ENCODE results near the gene EIF4E.
A peak's percentile ranks its signal among the peaks of the same experiment; 100 is the strongest.
"Not testable (repeated sequence)": the region's sequence is repeated elsewhere in the genome, so short reads cannot be mapped to it uniquely, and the experiment has no call there.

Gene EIF4E

GRCh38 chr4:98930311-98930865 lies 1.5 kb upstream of the EIF4E start:
- DNase-seq, result no peak

DNA sequence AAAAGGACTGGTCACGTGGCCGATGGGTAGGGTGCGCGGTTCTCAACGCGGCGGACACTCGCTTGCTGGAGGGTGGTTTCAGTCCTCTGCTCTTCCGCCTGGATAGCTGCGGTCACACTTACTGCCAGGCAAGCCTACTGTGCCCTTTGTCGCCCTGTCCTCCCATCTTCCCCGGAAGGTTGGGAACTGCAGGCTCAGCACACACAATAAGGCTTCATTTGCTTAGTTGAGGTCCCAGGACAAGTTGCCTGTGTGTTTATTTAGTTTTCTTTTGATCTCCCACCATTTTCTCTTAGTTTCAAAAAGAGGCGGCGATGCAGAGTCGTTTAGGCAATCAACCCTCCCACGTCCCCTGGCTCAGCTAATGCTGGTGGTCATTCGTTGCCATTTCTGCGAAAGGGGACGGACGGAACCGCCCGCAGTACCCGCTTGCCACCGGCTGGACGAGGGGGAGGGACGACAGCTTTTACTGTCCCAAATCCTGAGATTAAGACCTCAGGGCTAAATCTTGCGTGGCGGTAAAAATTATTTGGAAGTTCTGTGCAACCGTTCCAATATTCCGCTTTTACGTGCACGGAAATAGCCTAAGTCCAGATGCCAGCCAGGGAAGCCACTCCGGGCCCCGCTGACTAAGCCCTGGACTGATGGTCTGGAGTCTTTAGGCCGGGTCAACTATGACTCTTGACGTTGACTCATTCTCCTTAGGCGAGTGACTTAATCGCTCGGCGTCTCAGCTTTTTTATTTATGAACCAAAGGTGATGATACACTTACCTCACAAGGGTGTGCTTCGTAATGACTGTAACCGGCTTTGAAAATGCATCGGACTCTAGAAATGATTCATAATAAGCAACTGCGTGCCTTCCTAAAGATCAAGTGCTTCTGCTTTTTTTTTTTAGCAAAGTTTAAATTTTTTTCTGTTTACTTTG lies 671 bp upstream of the EIF4E start:
- peak; percentile 84 for DNase-seq

DNA sequence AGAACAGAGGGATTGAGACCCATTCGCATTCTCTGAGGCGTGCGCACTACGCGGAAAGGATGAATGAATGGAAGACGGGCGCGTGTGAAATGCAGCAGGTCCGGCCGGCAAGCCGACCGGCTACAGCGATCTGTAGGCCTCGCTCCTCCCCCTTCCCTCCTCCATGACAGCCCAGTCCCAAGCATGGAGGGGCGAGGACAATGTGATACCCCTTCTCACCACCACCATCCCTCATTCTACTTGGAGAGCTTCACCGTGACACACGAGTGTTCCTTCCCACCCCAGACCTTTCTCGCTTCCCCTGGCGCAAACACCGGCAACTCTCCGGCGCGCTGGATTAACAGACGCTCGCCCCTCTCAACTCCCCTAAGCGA lies 815 bp downstream of the EIF4E start:
- peak; percentile 64 for DNase-seq

GRCh38 chr4:98926257-98926656 lies 2.7 kb downstream of the EIF4E start:
- not testable (repeated sequence) for DNase-seq

GRCh38 chr4:98921292-98921691 lies 7.6 kb downstream of the EIF4E start:
- no peak for DNase-seq

DNA sequence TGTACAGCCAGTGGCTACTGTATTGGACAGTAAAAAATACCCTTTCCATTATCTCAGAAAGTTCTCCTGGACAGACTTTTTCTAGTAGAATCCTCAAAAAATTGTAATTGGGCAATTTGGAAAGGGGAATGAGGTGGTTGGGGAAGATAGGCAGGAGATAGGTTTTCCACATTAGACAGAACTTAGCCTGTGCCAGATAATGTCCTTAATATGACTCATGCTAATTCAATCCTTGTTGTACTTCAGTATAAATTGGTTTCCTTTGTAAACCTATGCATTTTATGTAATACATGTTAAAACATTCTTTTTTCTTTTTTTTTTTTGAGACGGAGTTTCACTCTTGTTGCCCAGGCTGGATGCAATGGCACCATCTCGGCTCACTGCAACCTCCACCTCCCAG lies 8.9 kb downstream of the EIF4E start:
- DNase-seq, result no peak

- not testable (repeated sequence) for DNase-seq
These were observed 18.2 kb downstream of the EIF4E start for GRCh38 chr4:98910728-98911127.

GRCh38 chr4:98909646-98910401 lies 19.1 kb downstream of the EIF4E start:
- no peak for DNase-seq

DNA sequence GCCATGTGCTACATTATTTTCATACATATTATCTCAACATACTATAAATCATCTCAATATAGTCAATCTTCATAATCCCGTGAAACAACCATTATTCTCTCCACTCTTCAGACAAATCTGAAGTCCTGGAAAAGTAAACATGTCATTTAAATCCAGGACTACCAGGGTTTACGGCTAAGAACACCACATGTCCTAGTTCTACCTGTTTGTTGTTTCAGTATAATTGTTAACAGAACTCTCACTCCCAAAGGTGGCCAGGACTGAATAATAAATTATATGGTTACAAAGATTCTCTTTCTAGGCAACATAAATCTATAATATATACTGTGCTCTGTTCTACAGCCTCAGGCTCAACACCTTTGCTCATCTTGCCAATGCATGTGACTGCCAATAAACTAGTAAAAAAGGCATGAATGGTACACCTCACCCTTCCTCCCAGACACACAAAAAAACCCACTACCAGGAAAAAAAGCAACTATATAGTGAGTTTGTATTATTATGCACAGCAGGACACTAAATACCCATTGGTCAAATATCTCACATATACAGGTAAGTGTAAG lies 20.1 kb downstream of the EIF4E start:
- DNase-seq, result no peak

DNA sequence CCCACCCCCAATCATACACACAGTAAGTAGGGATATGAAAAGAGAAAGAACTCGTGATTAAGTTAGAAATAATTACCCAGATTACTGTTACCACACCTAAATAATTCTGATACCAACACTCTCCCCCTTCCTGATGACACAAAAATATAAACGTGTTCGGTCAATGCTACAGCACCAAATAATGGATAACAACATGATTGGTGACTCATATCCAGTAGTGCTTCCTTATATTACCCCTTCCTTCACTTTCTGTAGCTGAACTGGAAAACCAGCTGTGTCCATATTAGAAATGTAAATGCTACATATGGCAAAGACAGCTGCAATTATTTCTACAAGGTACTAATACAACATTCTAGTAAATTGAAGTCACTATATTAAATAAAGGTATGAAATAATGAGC lies 20.8 kb downstream of the EIF4E start:
- no peak for DNase-seq

DNA sequence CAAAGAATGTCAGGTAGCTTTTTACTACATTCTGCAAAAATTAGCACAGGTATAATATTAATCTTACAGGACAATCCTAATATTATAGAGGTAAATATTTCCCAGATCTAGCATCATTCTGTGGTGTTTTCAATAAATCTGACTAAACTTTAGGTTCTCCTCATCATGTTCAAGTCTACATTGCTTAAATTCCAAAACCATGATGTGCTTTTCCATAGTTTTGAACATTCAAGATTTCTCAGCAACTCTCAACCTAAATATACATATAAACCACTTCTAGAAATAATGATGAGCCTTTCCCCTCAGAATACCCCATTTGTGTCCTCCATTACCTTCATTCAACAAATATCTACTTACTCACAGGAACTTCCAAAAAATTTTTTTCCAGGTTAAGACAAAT lies 23.1 kb downstream of the EIF4E start:
- no peak for DNase-seq

DNA sequence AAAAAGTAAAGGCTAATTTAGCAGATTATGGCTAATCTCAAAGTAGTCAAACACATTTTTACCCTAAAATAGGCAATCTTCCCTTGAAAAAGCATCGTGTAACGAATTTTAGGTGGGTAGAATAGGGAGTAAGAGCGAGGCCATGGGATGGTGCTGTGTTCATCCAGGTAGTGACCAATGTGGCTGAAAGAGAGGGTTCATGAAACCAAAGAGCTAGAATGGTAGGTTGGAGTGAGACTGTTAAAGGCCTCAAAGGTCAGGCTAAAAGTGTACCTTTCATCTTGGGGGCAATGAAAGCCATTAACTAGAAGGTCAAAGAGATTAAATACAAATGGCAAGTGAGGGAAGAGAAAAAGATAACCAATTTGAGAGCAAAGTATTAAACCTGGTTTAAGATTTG lies 23.6 kb downstream of the EIF4E start:
- DNase-seq, result no peak

- no peak for DNase-seq
These were observed 25.0 kb downstream of the EIF4E start for GRCh38 chr4:98903963-98904362.

DNA sequence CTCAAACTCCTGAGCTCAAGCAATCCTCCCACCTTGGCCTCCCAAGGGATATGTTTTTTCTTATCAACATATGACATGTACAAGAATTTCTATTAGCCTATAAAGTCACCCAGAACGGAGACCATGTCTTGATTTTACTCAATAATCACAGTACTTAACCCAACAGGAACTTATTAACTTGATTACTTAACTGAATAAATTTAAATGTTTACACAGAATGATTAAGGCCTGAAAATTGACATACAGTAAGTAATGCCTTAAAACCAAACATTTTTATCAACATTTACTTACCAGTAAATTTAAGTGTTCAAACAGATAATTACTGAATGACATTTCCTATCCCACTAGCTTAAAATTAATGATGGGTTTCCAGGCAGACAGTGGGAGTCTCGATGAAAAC lies 25.4 kb downstream of the EIF4E start:
- no peak for DNase-seq

DNA sequence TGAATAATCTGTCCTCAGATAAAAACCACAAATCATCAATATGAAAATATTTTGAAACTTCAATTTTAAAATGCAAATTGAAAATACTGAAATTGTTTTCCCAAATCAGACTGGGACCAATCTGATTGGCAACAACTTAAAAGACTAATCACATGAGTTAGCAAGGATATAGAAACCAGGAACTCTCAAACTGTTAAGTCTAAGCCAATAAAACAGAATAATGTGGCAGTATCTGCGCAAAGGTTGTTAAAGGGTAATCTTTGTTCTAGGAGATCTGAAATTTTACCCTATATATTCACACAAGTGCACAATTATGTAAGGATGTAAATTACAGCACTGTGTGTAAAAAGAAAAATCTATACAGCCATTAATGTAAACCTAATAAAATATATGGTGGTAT lies 29.7 kb downstream of the EIF4E start:
- DNase-seq, result no peak

DNA sequence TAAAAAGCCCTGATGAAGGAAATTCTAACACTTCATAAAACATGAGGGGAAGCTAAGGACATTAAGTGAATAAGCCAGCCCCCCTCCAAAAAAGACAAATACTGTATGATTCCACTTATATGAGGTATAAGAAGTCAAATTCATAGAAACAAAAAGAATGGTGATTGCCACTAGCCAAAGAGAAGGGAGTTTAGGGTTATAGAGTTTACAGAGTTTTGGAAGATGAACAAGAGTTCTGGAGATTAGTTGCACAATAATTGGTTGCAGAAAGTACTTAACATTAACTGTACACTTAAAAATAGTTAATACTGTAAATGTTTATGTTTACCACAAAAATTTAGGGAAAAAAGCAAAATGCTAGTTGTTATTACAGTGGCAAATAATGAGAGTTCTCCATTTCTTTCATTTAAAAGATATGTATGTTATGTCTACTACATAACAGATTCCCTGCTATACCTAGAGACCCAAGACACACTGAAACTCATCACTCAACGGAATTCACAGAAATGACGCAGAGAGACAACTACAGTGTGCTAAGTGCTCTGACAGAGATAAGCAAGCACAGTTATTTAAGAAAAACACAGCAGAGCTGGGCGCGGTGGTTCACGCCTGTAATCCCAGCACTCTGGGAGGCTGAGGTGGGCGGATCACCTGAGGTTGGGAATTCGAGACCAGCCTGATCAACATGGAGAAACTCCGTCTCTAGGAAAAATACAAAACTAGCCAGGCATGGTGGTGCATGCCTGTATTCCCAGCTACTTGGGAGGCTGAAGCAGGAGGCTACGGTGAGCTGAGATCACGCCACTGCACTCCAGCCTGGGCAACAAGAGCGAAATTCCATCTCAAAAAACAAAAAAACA lies 37.2 kb downstream of the EIF4E start:
- no peak for DNase-seq

GRCh38 chr4:98890702-98891455 lies 38.1 kb downstream of the EIF4E start:
- no peak for DNase-seq

GRCh38 chr4:98887145-98887544 lies 41.8 kb downstream of the EIF4E start:
- DNase-seq, result no peak

- not testable (repeated sequence) for DNase-seq
These were observed 42.6 kb downstream of the EIF4E start for GRCh38 chr4:98886382-98886781.

DNA sequence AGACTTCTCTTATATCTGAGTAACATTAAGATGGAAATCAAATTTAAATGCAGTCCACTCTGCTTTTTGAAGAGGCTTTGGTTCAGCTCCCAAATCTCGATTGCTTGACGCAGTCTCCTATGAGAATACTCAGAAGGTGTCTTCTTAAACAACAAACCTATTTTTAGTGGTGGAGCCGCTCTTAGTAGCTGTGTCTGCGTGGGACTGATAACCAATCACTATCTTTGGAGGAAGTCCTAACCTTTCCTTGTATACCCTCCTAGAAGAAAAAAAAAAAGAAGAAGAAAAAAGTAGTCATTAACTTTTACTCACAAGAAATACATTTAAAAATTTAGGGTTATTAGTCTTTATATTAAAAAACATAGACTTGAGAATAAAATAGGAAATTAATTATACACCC lies 48.0 kb downstream of the EIF4E start:
- not testable (repeated sequence) for DNase-seq

GRCh38 chr4:98879515-98879914 lies 49.4 kb downstream of the EIF4E start:
- DNase-seq, result no peak

- no peak for DNase-seq
These were observed 55.9 kb downstream of the EIF4E start for GRCh38 chr4:98873059-98873458.
